ENCODE data around the gene TSPY3.
"Not testable (repeated sequence)": the region's sequence is repeated elsewhere in the genome, so short reads cannot be mapped to it uniquely, and the experiment has no call there.

Gene TSPY3

GRCh38 chrY:9398121-9398520, at the start of gene TSPY3:
TSS of gene TSPY3 (plus strand) at chrY:9398421. CDS start at chrY:9398467, 46 bp downstream.
- not testable (repeated sequence) for DNase-seq

GRCh38 chrY:9357497-9357896, 40.7 kb upstream of the TSPY3 start, which contains the start of gene TSPY8:
TSS of gene TSPY8 (plus strand) at chrY:9357797. CDS start at chrY:9357843, 46 bp downstream.
- DNase-seq = not testable (repeated sequence)

- not testable (repeated sequence) for DNase-seq
Observed at GRCh38 chrY:9396527-9396926, 1.7 kb upstream of the TSPY3 start.
